HUES64 (cell line): Measurements from ENCODE around the gene NTHL1.

Experiments
- H3K27ac ChIP-seq: 2 replicates; pipeline ENCODE4 v1.7.0; 2013; ENCODE audit warnings: low read depth, low read length, inconsistent platforms
- H3K27me3 ChIP-seq: 2 replicates; pipeline ENCODE4 v1.6.1; 2013; ENCODE audit warnings: mild to moderate bottlenecking, low read length; ENCODE audit not compliant: insufficient read depth
- H3K36me3 ChIP-seq: 2 replicates; pipeline ENCODE4 v1.6.1; 2013; ENCODE audit warnings: mild to moderate bottlenecking, low read length; ENCODE audit not compliant: insufficient read depth
- H3K4me1 ChIP-seq: 2 replicates; pipeline ENCODE4 v1.6.1; 2013; ENCODE audit warnings: mild to moderate bottlenecking, low read length, moderate library complexity; ENCODE audit not compliant: insufficient read depth
- H3K4me3 ChIP-seq: 2 replicates; pipeline ENCODE4 v1.5.1; 2013; ENCODE audit warnings: mild to moderate bottlenecking, low read length, moderate library complexity
- H3K9ac ChIP-seq: 2 replicates; pipeline ENCODE4 v1.6.1; 2013; ENCODE audit warnings: mild to moderate bottlenecking, low read depth, low read length
- H3K9me3 ChIP-seq: 2 replicates; pipeline ENCODE4 v1.6.1; 2013; ENCODE audit warnings: low read depth, low read length; ENCODE audit not compliant: insufficient read depth
- WGBS: fragments of 150-250, 120-280 bp; methylation state at CpG from one replicate; pipeline ENCODE4 v1.1.7; 2013; ENCODE audit warnings: missing lambda C conversion rate; 5-methylcytosine and 5-hydroxymethylcytosine counted together

Gene NTHL1

DNA sequence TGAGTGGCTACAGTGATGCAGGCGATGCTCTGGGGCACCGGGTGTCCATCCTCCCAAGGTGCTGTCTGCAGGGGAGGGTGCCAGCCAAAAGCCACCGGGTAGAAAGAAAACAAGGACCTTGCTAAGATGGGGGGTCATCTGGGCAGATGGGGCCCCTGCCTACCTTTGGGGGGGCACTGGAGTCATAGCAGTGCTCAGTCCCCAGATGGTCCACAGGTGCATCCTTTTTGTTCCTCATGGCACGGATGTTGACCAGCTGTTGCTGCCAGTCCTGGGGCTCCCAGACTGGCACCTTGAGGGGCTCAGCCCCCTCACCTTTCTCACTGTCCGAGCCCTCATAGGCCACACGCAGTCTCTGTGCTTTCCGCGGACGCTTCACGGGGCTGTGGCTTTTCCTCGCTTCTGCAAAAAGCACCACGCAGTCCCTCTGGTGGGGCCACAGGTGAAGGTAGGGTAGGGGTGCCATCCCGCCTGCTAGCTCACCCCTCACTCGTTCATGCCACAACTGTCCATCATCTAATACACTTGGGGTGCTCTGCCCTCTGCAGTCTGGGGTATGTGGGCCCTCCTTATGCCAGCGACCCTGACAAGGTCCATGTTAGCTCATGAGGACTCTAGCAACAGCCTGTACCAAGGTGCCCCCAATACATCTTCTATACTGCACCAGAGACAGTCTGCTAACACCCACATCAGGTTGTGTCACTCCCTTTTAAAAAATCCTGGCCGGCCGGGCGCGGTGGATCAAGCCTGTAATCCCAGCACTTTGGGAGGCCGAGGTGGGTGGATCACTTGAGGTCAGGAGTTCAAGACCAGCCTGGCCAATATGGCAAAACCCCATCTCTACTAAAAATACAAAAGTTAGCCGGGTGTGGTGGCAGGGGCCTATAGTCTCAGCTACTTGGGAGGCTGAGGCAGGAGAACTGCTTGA lies 1.4 kb downstream of the NTHL1 start:
- WGBS = 94% methylated on average over 21 of the region's 21 CpGs

GRCh38 chr16:2044541-2044940 lies 3.1 kb downstream of the NTHL1 start:
- Histone ChIP-seq H3K9ac (no peak overlapping the region), H3K4me1 (peaks cover 9% of the 10 kb centered on the region; the same call in 1 of the 2 replicates), H3K4me3 (no peak overlapping the region), H3K36me3 (peaks cover 15% of the 10 kb centered on the region; the same call in 1 of the 2 replicates), H3K27ac (no peak overlapping the region), H3K27me3 (no peaks in the 10 kb centered on the region), H3K9me3 (no peaks in the 10 kb centered on the region)
- 96% methylated on average over 22 of the region's 22 CpGs for WGBS

More for the DNA sequence above, 1.4 kb downstream of the NTHL1 start:
- H3K27ac ChIP-seq = no peak overlapping the region
- no peak overlapping the region for H3K9ac ChIP-seq
- peaks cover 9% of the 10 kb centered on the region; the same call in 1 of the 2 replicates for H3K4me1 ChIP-seq
- H3K27me3 ChIP-seq = no peaks in the 10 kb centered on the region
- peaks cover 24% of the 10 kb centered on the region for H3K36me3 ChIP-seq
- no peaks in the 10 kb centered on the region for H3K9me3 ChIP-seq
- H3K4me3 ChIP-seq = peak overlapping the region; percentile 74

DNA sequence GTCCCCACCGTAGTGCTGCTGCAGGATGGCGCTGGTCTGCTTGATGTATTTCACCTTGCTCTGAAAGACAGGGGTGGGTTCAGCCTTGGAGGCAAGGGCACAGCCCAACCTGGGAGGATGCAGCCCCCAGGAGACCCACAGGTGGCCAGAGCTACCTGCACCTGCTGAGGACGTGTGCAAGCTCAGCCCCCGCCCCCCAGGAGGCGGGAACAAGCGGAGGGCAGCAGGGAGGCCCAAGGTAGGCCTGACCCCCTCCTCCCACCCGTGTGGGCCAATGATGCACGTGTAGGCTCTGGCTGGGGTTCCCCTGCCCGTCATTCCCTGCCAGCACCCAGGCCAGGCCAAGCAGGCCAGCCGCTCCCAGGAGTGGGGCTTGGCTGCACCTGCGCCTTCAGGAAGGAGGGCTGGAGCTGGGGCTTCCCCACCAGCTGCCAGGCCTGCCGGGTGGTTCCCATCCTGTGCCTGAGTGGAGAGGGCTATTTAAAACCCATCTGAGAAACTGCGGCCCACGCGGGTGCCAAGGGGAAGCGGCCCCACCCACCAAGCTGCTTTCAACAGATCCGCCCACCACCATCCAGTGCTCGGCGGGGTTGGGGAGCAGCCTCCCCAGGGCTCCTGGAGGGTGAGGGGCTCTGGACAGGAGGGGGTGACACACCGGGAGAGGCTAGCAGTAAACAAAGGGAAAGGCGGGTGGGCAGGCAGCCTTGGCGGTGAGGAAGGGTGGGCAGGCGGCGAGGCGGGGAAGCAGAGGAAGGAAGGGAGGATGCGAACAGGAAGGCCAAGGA lies 3.8 kb downstream of the NTHL1 start:
- 90% methylated on average over 26 of the region's 26 CpGs for WGBS
- peaks cover 8% of the 10 kb centered on the region; the same call in 1 of the 2 replicates for H3K4me1 ChIP-seq

DNA sequence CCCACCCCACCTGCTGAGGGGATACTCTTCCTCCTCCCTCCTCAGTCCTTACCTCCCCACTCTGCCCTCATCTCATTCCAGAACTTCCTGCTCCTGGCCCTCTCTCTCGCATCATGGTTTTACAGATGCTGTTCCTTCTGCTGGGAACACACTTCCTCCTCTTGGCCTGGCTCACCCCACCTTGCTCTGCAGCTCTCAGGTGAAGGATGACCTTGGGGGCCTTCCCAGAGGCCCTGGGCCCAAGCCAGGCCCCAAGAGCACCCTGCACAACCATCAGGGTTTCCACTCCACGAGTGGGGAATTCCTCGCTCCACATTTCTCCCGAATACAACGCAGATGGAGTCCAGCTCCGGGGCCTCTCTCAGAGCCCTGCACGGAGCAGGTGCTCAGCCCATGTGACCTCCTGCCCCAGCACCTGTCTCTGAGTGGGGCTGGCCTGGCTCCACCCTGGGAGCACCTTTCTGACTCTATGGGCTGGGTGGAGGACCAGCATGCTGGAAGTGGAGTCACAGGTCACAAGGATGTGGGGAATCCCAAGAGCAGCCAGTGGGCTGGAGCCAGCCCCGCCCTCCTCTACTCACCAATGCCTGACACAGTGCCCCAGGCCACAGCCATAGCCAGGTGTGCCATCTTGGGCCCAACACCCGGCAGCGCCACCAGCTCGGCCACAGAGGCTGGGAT lies 4.5 kb downstream of the NTHL1 start:
- H3K27ac ChIP-seq = no peak overlapping the region
- peaks cover 15% of the 10 kb centered on the region; the same call in 1 of the 2 replicates for H3K36me3 ChIP-seq
- no peaks in the 10 kb centered on the region for H3K27me3 ChIP-seq
- no peak overlapping the region for H3K4me3 ChIP-seq
- no peak overlapping the region for H3K9ac ChIP-seq
- 0 out of 2 replicates have a peak, but pooled peaks cover 4% of the 10 kb centered on the region for H3K4me1 ChIP-seq
- 93% methylated on average over 11 of the region's 11 CpGs for WGBS
- H3K9me3 ChIP-seq = no peaks in the 10 kb centered on the region

More for the DNA sequence above, 3.8 kb downstream of the NTHL1 start:
- Histone ChIP-seq H3K4me3 (no peak overlapping the region), H3K36me3 (peaks cover 15% of the 10 kb centered on the region; the same call in 1 of the 2 replicates), H3K9me3 (no peaks in the 10 kb centered on the region), H3K27ac (no peak overlapping the region), H3K9ac (no peak overlapping the region), H3K27me3 (no peaks in the 10 kb centered on the region)

- Histone ChIP-seq H3K4me3 (no peak overlapping the region), H3K36me3 (peaks cover 15% of the 10 kb centered on the region; the same call in 1 of the 2 replicates), H3K27me3 (no peaks in the 10 kb centered on the region), H3K9ac (no peak overlapping the region), H3K27ac (no peak overlapping the region), H3K4me1 (0 out of 2 replicates have a peak, but pooled peaks cover 4% of the 10 kb centered on the region), H3K9me3 (no peaks in the 10 kb centered on the region)
- 94% methylated on average over 18 of the region's 22 CpGs for WGBS
Measured at GRCh38 chr16:2042171-2042985, 5.3 kb downstream of the NTHL1 start.

GRCh38 chr16:2040787-2041522 lies 6.7 kb downstream of the NTHL1 start:
- Histone ChIP-seq H3K27me3 (no peaks in the 10 kb centered on the region), H3K4me3 (no peak overlapping the region), H3K9ac (no peak overlapping the region), H3K36me3 (peaks cover 15% of the 10 kb centered on the region; the same call in 1 of the 2 replicates), H3K9me3 (no peaks in the 10 kb centered on the region), H3K27ac (no peak overlapping the region), H3K4me1 (no peaks in the 10 kb centered on the region)
- WGBS = 96% methylated on average over 20 of the region's 20 CpGs

GRCh38 chr16:2040041-2040786 lies 7.4 kb downstream of the NTHL1 start:
- Histone ChIP-seq H3K9me3 (no peaks in the 10 kb centered on the region), H3K4me1 (no peaks in the 10 kb centered on the region), H3K36me3 (0 out of 2 replicates have a peak, but pooled peaks cover 10% of the 10 kb centered on the region), H3K9ac (no peak overlapping the region), H3K27ac (no peak overlapping the region), H3K4me3 (no peak overlapping the region), H3K27me3 (no peaks in the 10 kb centered on the region)
- WGBS = 94% methylated on average over 24 of the region's 24 CpGs

- Histone ChIP-seq H3K4me3 (no peak overlapping the region), H3K4me1 (no peaks in the 10 kb centered on the region), H3K9ac (no peak overlapping the region; the same call in 1 of the 2 replicates), H3K36me3 (0 out of 2 replicates have a peak, but pooled peaks cover 6% of the 10 kb centered on the region), H3K27ac (no peak overlapping the region), H3K27me3 (no peaks in the 10 kb centered on the region), H3K9me3 (no peaks in the 10 kb centered on the region)
- WGBS = 88% methylated on average over 29 of the region's 29 CpGs
Measured at GRCh38 chr16:2039274-2040031, 8.2 kb downstream of the NTHL1 start.
